PFSK-1 (cell line): ENCODE results near the gene ROBO2.

ENCODE experiments used
- FOXP2 ChIP-seq: optimal IDR thresholded peaks from 2 replicates; pipeline ENCODE3; 2011; ENCODE audit warnings: borderline replicate concordance, control low read depth, inconsistent platforms; ENCODE audit not compliant: insufficient read depth; ENCODE audit errors: extremely low read length, extremely low read depth
- POLR2AphosphoS5 ChIP-seq: IDR thresholded peaks from 2 replicates; pipeline ENCODE4 v1.6.1; 2012; ENCODE audit warnings: low read depth, mild to moderate bottlenecking, control low read depth, low read length, moderate library complexity
- SIN3A ChIP-seq: IDR thresholded peaks from 2 replicates; pipeline ENCODE4 v1.6.1; 2012; ENCODE audit warnings: mild to moderate bottlenecking, low read length, moderate library complexity, borderline replicate concordance; ENCODE audit not compliant: insufficient read depth
- TAF1 ChIP-seq: IDR thresholded peaks from 2 replicates; pipeline ENCODE4 v1.6.1; 2012; ENCODE audit warnings: low read length, control low read depth, borderline replicate concordance; ENCODE audit not compliant: insufficient read depth
- TF ChIP-seq, protein P1 (sequence below), 2 experiments: IDR thresholded peaks; 2 replicates each; pipeline versions ENCODE4 v1.6.1 to v1.8.0; 2011 to 2012; ENCODE audit warnings: low read depth in 2 of 2, low read length in 2 of 2, control low read depth in 1 of 2, inconsistent platforms in 1 of 2, mild to moderate bottlenecking in 1 of 2, moderate library complexity in 1 of 2; ENCODE audit not compliant: insufficient read depth in 1 of 2

Gene ROBO2

DNA sequence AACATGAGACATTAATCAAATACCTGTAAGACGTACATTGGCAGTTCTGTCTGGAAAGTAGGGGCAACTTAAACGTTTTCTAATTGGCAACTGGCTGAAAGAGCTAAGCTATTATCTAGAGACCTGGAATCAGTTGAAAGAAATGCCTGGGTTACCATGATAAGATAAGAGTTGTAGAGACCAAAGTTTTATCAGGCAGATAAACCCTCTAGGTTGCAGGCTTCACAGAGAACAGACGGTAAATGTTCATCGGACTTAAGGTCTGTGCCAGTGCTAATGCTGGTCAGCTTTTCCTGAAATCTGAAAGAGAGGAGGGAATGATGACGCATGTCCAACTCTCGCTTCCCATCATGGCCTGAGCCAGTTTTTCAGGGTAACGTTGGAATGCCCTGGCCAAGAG, 196.2 kb downstream of the ROBO2 start:
- TF ChIP-seq, protein P1, sequence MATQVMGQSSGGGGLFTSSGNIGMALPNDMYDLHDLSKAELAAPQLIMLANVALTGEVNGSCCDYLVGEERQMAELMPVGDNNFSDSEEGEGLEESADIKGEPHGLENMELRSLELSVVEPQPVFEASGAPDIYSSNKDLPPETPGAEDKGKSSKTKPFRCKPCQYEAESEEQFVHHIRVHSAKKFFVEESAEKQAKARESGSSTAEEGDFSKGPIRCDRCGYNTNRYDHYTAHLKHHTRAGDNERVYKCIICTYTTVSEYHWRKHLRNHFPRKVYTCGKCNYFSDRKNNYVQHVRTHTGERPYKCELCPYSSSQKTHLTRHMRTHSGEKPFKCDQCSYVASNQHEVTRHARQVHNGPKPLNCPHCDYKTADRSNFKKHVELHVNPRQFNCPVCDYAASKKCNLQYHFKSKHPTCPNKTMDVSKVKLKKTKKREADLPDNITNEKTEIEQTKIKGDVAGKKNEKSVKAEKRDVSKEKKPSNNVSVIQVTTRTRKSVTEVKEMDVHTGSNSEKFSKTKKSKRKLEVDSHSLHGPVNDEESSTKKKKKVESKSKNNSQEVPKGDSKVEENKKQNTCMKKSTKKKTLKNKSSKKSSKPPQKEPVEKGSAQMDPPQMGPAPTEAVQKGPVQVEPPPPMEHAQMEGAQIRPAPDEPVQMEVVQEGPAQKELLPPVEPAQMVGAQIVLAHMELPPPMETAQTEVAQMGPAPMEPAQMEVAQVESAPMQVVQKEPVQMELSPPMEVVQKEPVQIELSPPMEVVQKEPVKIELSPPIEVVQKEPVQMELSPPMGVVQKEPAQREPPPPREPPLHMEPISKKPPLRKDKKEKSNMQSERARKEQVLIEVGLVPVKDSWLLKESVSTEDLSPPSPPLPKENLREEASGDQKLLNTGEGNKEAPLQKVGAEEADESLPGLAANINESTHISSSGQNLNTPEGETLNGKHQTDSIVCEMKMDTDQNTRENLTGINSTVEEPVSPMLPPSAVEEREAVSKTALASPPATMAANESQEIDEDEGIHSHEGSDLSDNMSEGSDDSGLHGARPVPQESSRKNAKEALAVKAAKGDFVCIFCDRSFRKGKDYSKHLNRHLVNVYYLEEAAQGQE (IDR thresholded peaks at IDR 0.05; ENCODE audit: insufficient read depth in 1 of 2, low read depth in 2 of 2, low read length in 2 of 2) = no peak
- no peak for TF ChIP-seq SIN3A
- no peak for TF ChIP-seq TAF1
- no peak for TF ChIP-seq FOXP2
- TF ChIP-seq POLR2AphosphoS5 = no peak

DNA sequence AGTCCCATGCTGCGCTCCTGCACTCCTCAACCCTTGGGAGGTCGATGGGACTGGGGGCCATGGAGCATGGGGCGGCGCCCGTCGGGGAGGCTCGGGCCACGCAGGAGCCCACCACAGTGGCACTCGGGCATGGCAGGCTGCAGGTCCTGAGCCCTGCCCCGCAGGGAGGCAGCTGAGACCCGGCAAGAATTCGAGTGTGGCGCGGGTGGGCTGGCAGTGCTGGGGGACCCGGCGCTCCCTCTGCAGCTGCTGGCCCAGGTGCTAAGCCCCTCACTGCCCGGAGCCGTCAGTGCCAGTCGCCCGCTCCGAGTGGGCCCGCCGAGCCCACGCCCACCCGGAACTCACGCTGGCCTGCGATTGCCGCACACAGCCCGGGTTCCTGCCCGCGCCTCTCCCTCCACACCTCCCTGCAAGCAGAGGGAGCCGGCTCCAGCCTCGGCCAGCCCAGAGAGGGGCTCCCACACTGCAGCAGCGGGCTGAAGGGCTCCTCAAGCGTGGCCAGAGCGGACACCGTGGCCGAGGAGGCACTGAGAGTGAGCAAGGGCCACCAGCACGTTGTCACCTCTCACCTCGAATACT, 200.3 kb downstream of the ROBO2 start:
- TF ChIP-seq FOXP2 = no peak
- TF ChIP-seq, protein P1 (IDR thresholded peaks at IDR 0.05; ENCODE audit: insufficient read depth in 1 of 2, low read depth in 2 of 2, low read length in 2 of 2) = no peak
- no peak for TF ChIP-seq POLR2AphosphoS5
- TF ChIP-seq TAF1 = no peak
- no peak for TF ChIP-seq SIN3A

DNA sequence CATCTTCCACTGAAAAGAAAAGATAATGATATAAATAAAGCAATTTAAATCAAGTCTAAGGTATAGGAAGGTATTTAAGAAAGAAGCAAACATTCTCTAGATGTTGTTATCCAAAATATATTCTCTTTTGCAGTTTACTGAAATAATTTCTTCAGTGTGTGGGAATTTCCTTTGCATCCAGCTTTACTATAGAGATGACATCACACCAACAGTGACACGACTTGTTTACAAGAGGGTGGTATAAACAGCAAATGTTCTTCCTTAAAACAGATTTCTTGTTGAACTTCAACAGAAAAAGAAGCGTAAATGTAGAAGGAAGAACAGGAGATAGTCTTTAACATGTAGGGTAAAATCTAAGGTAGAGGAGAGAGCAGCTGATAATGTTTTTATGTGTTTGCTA, 202.5 kb downstream of the ROBO2 start:
- TF ChIP-seq TAF1 = no peak
- TF ChIP-seq SIN3A = no peak
- no peak for TF ChIP-seq FOXP2
- TF ChIP-seq POLR2AphosphoS5 = no peak
- TF ChIP-seq, protein P1 (IDR thresholded peaks at IDR 0.05; ENCODE audit: insufficient read depth in 1 of 2, low read depth in 2 of 2, low read length in 2 of 2) = no peak

DNA sequence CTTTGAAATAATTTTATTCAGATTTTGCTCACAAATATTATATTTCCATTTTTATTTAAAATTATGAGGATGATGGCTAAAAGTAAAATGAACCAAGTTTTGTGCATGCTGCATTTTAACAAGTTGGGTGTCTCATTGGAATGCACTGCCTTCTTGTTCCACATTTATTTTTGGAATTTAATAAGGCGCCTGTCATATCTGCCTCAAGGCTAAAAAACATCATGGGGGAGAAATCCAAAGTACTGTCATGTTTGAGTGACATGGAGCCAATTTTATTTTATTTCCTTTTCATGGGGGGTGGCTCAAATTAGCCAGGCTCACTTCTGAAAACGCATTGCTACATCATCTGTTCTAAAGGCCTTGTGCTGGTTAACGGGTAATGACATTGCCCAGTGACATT, 205.1 kb downstream of the ROBO2 start:
- no peak for TF ChIP-seq FOXP2
- TF ChIP-seq, protein P1 (IDR thresholded peaks at IDR 0.05; ENCODE audit: insufficient read depth in 1 of 2, low read depth in 2 of 2, low read length in 2 of 2) = no peak
- TF ChIP-seq TAF1 = no peak
- no peak for TF ChIP-seq SIN3A
- no peak for TF ChIP-seq POLR2AphosphoS5
